Measurements from ENCODE around the gene SPNS2. TPM values are rescaled to one million over a fixed set of nuclear protein-coding genes. Genes with fewer than 3 reads are reported as not detected.

SPNS2 gene
- total and polyA plus RNA-seq, 4 experiments from 2014 or later, result 0.11 to 0.29 (median 0.18) TPM

DNA sequence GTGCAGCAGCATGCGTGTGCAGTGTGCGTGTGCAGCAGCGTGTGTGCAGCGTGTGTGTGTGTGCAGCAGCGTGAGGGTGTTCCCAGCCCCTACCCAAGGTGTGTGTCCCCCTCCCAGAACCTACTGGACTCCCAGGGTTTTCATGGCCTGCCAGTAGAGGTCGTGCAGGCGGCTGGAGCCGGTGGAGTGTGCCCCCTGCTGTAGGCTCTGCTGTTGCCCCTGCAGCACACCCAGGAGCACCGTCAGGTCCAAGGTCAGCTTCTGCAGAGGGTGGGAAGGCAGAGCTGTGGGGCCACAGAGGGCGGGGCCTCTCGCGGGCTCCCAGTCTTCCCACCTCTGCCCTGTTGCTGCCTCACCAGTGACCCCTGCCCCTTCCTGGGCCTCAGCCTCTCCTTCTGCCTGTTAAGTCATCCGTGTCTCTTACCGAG, 41.6 kb downstream of the SPNS2 start:
- peaks cover 0 to 4% (median 0%) of the 10 kb centered on the region in 4 donors for H3K4me1 Mint-ChIP-seq
- intact Hi-C loops (cut with micrococcal nuclease), result no loop called here
- DNase-seq, result no peak
- H3K9me3 Mint-ChIP-seq, result no peaks in the 10 kb centered on the region
- no peak overlapping the region for H3K4me3 Mint-ChIP-seq
- H3K36me3 Mint-ChIP-seq, result peaks cover 11 to 28% of the 10 kb centered on the region in 2 donors
- H3K4me3 ChIP-seq (ENCODE audit: low read length in 2 of 2), result no peak overlapping the region
- H3K4me1 ChIP-seq (ENCODE audit: insufficient read depth, low read length), result no peaks in the 10 kb centered on the region
- CTCF ChIA-PET (ENCODE audit: partially characterized antibody), result interaction anchor here (1.2 kb wide), 1 partner anchor 26 kb away, joined by 3 read pairs; no protein-coding TSS in a partner anchor
- H3K27ac ChIP-seq (ENCODE audit: low read depth, low read length), result no peak overlapping the region
- H3K36me3 ChIP-seq (ENCODE audit: insufficient read depth, low read length), result peaks cover 34% of the 10 kb centered on the region
- POLR2A ChIA-PET (ENCODE audit: partially characterized antibody), result no interaction called here
- no peaks in the 10 kb centered on the region for H3K27me3 ChIP-seq (ENCODE audit: insufficient read depth, low read length)
- H3K27me3 Mint-ChIP-seq, result no peaks in the 10 kb centered on the region
- H3K27ac Mint-ChIP-seq, result no peak overlapping the region
- H3K9me3 ChIP-seq (ENCODE audit: control insufficient read depth in 1 of 2, low read length in 2 of 2), result no peaks in the 10 kb centered on the region

- Mint-ChIP-seq H3K36me3 (peaks cover 11 to 28% of the 10 kb centered on the region in 2 donors), H3K4me3 (no peak overlapping the region), H3K4me1 (peaks cover 0 to 4% (median 0%) of the 10 kb centered on the region in 4 donors), H3K27ac (peak overlapping the region in 1 of 7 donors; percentile 15), H3K9me3 (no peaks in the 10 kb centered on the region), H3K27me3 (no peaks in the 10 kb centered on the region)
- intact Hi-C loops (cut with micrococcal nuclease), result no loop called here
- H3K4me3 ChIP-seq (ENCODE audit: low read length in 2 of 2), result no peak overlapping the region
- no peaks in the 10 kb centered on the region for H3K4me1 ChIP-seq (ENCODE audit: insufficient read depth, low read length)
- ChIA-PET CTCF (ENCODE audit: partially characterized antibody) (interaction anchor here (1.2 kb wide), 1 partner anchor 26 kb away, joined by 3 read pairs; no protein-coding TSS in a partner anchor), POLR2A (ENCODE audit: partially characterized antibody) (no interaction called here)
- H3K27ac ChIP-seq (ENCODE audit: low read depth, low read length), result no peak overlapping the region
- no peak for DNase-seq
- H3K36me3 ChIP-seq (ENCODE audit: insufficient read depth, low read length), result peaks cover 34% of the 10 kb centered on the region
- H3K9me3 ChIP-seq (ENCODE audit: control insufficient read depth in 1 of 2, low read length in 2 of 2), result no peaks in the 10 kb centered on the region
- no peaks in the 10 kb centered on the region for H3K27me3 ChIP-seq (ENCODE audit: insufficient read depth, low read length)
Observed at GRCh38 chr17:4540687-4541327, 42.1 kb downstream of the SPNS2 start.

- Histone ChIP-seq H3K36me3 (ENCODE audit: insufficient read depth, low read length) (peaks cover 38% of the 10 kb centered on the region), H3K4me1 (ENCODE audit: insufficient read depth, low read length) (no peaks in the 10 kb centered on the region), H3K9me3 (ENCODE audit: control insufficient read depth in 1 of 2, low read length in 2 of 2) (no peaks in the 10 kb centered on the region), H3K4me3 (ENCODE audit: low read length in 2 of 2) (no peak overlapping the region), H3K27me3 (ENCODE audit: insufficient read depth, low read length) (no peaks in the 10 kb centered on the region), H3K27ac (ENCODE audit: low read depth, low read length) (no peak overlapping the region)
- H3K4me1 Mint-ChIP-seq, result peaks cover 0 to 4% (median 0%) of the 10 kb centered on the region in 4 donors
- H3K27ac Mint-ChIP-seq, result no peak overlapping the region
- no peaks in the 10 kb centered on the region for H3K27me3 Mint-ChIP-seq
- H3K36me3 Mint-ChIP-seq, result peaks cover 11 to 30% of the 10 kb centered on the region in 2 donors
- H3K9me3 Mint-ChIP-seq, result no peaks in the 10 kb centered on the region
- DNase-seq, result no peak
- ChIA-PET POLR2A (ENCODE audit: partially characterized antibody) (no interaction called here), CTCF (ENCODE audit: partially characterized antibody) (interaction anchor here (1.1 kb wide), 1 partner anchor 121 kb away, joined by 3 read pairs; no protein-coding TSS in a partner anchor)
- intact Hi-C loops (cut with micrococcal nuclease), result no loop called here
- H3K4me3 Mint-ChIP-seq, result no peak overlapping the region
Observed at GRCh38 chr17:4541328-4542002, 42.8 kb downstream of the SPNS2 start.

- H3K27ac Mint-ChIP-seq, result peak overlapping the region in 1 of 7 donors; percentile 60
- peaks cover 45% of the 10 kb centered on the region for H3K36me3 ChIP-seq (ENCODE audit: insufficient read depth, low read length)
- POLR2A ChIA-PET (ENCODE audit: partially characterized antibody), result no interaction called here
Observed at GRCh38 chr17:4542003-4542725, 43.5 kb downstream of the SPNS2 start.

DNA sequence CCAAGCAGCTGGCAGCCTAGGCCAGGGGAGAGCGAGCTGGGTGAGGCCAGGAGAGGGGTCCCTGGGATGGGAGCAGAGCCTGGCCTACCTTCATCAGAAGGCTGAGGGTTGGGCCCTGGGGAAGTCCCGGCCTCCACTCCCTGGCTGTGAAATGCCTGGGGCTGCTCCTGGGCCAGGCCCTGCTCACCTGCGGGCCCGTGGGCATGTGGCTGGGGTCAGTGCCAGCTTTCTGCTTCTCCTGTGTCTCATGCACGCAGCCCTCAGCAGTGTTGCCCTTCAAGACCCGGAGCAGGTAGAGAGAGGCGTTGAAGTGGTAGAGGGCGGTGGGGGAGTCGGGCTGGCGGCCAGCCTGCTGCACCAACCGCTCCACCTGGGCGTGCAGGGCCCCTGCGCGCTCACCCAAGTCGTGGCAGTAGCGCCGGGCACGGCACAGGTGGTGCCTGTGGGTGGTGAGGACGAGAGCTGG, 44.1 kb downstream of the SPNS2 start:
- ChIA-PET POLR2A (ENCODE audit: partially characterized antibody) (no interaction called here), CTCF (ENCODE audit: partially characterized antibody) (interaction anchor here (1.1 kb wide), 1 partner anchor 122 kb away, joined by 3 read pairs; no protein-coding TSS in a partner anchor)
- no peaks in the 10 kb centered on the region for H3K27me3 Mint-ChIP-seq
- peaks cover 50% of the 10 kb centered on the region for H3K36me3 ChIP-seq (ENCODE audit: insufficient read depth, low read length)
- H3K27ac ChIP-seq (ENCODE audit: low read depth, low read length), result no peak overlapping the region
- no peaks in the 10 kb centered on the region for H3K9me3 ChIP-seq (ENCODE audit: control insufficient read depth in 1 of 2, low read length in 2 of 2)
- peaks cover 13 to 39% of the 10 kb centered on the region in 2 donors for H3K36me3 Mint-ChIP-seq
- intact Hi-C loops (cut with micrococcal nuclease), result no loop called here
- no peaks in the 10 kb centered on the region for H3K9me3 Mint-ChIP-seq
- H3K4me1 Mint-ChIP-seq, result no peaks in the 10 kb centered on the region
- no peak overlapping the region for H3K27ac Mint-ChIP-seq
- H3K4me3 ChIP-seq (ENCODE audit: low read length in 2 of 2), result no peak overlapping the region
- H3K4me3 Mint-ChIP-seq, result no peak overlapping the region
- no peak for DNase-seq
- no peaks in the 10 kb centered on the region for H3K4me1 ChIP-seq (ENCODE audit: insufficient read depth, low read length)
- H3K27me3 ChIP-seq (ENCODE audit: insufficient read depth, low read length), result no peaks in the 10 kb centered on the region

More at GRCh38 chr17:4542003-4542725, 43.5 kb downstream of the SPNS2 start:
- CTCF ChIA-PET (ENCODE audit: partially characterized antibody), result interaction anchor here (1.1 kb wide), 1 partner anchor 121 kb away, joined by 3 read pairs; no protein-coding TSS in a partner anchor
- Mint-ChIP-seq H3K4me3 (no peak overlapping the region), H3K36me3 (peaks cover 13 to 37% of the 10 kb centered on the region in 2 donors), H3K27me3 (no peaks in the 10 kb centered on the region), H3K9me3 (no peaks in the 10 kb centered on the region), H3K4me1 (peaks cover 0 to 1% (median 0%) of the 10 kb centered on the region in 4 donors)
- Histone ChIP-seq H3K9me3 (ENCODE audit: control insufficient read depth in 1 of 2, low read length in 2 of 2) (no peaks in the 10 kb centered on the region), H3K27me3 (ENCODE audit: insufficient read depth, low read length) (no peaks in the 10 kb centered on the region), H3K4me1 (ENCODE audit: insufficient read depth, low read length) (no peaks in the 10 kb centered on the region), H3K4me3 (ENCODE audit: low read length in 2 of 2) (no peak overlapping the region), H3K27ac (ENCODE audit: low read depth, low read length) (no peak overlapping the region)
- intact Hi-C loops (cut with micrococcal nuclease), result no loop called here
- no peak for DNase-seq

GRCh38 chr17:4543557-4544026, 44.9 kb downstream of the SPNS2 start:
- no peak for DNase-seq
- peaks cover 59% of the 10 kb centered on the region for H3K36me3 ChIP-seq (ENCODE audit: insufficient read depth, low read length)
- H3K27me3 Mint-ChIP-seq, result no peaks in the 10 kb centered on the region
- no peaks in the 10 kb centered on the region for H3K27me3 ChIP-seq (ENCODE audit: insufficient read depth, low read length)
- H3K4me3 ChIP-seq (ENCODE audit: low read length in 2 of 2), result no peak overlapping the region
- CTCF ChIA-PET (ENCODE audit: partially characterized antibody), result no interaction called here
- no peaks in the 10 kb centered on the region for H3K9me3 ChIP-seq (ENCODE audit: control insufficient read depth in 1 of 2, low read length in 2 of 2)
- H3K4me1 Mint-ChIP-seq, result no peaks in the 10 kb centered on the region
- H3K4me1 ChIP-seq (ENCODE audit: insufficient read depth, low read length), result no peaks in the 10 kb centered on the region
- H3K27ac ChIP-seq (ENCODE audit: low read depth, low read length), result no peak overlapping the region
- no peaks in the 10 kb centered on the region for H3K9me3 Mint-ChIP-seq
- H3K36me3 Mint-ChIP-seq, result peaks cover 13 to 42% of the 10 kb centered on the region in 2 donors
- intact Hi-C loops (cut with micrococcal nuclease), result no loop called here
- H3K4me3 Mint-ChIP-seq, result no peak overlapping the region
- no peak overlapping the region for H3K27ac Mint-ChIP-seq
- POLR2A ChIA-PET (ENCODE audit: partially characterized antibody), result no interaction called here

All from CD4-positive, alpha-beta memory T cell (primary cell).